CD8-positive, alpha-beta memory T cell (primary cell): ENCODE data around the gene RLN2. TPM values are rescaled to one million over a fixed set of nuclear protein-coding genes. Genes with fewer than 3 reads are reported as not detected.

Source experiments
- CTCF ChIA-PET: fragments of 350-600 bp; sonication (Branson Sonifier 250); formaldehyde crosslinking; loops from one replicate; lab custom pipeline; 2021; ENCODE audit warnings: antibody characterized with exemption; lab: Charles Lee
- POLR2A ChIA-PET: fragments of 350-600 bp; sonication (Branson Sonifier 250); formaldehyde crosslinking; loops from one replicate; lab custom pipeline; 2021; ENCODE audit warnings: antibody characterized with exemption; lab: Charles Lee
- DNase-seq, 5 donors: peaks; one replicate each; pipeline versions ENCODE4 v3.0.0 to v3.0.0-alpha.2; 2020 to 2022; ENCODE audit warnings: mixed read lengths in 1 of 5
- H3K27ac ChIP-seq: one replicate; pipeline ENCODE4 v1.7.0; 2013; ENCODE audit warnings: low read depth, mild to moderate bottlenecking, low read length, moderate library complexity
- H3K27me3 ChIP-seq: 2 replicates; pipeline ENCODE4 v1.7.0; 2013; ENCODE audit warnings: low read length, mild to moderate bottlenecking; ENCODE audit not compliant: insufficient read depth, poor library complexity, severe bottlenecking
- H3K36me3 ChIP-seq: 2 replicates; pipeline ENCODE4 v1.7.0; 2013; ENCODE audit warnings: mild to moderate bottlenecking, low read length, moderate library complexity; ENCODE audit not compliant: insufficient read depth
- H3K4me1 ChIP-seq: 2 replicates; pipeline ENCODE4 v1.7.0; 2013; ENCODE audit warnings: mild to moderate bottlenecking, low read length, moderate library complexity; ENCODE audit not compliant: insufficient read depth
- H3K4me3 ChIP-seq: 2 replicates; pipeline ENCODE4 v1.7.0; 2013; ENCODE audit warnings: mild to moderate bottlenecking, low read length
- H3K9me3 ChIP-seq: 2 replicates; pipeline ENCODE4 v1.7.0; 2013; ENCODE audit warnings: mild to moderate bottlenecking, low read length
- H3K27ac Mint-ChIP-seq, 8 donors: one replicate each; pipeline ENCODE4 v1.8.0; 2020 to 2021; ENCODE audit warnings: mixed read lengths in 8 of 8, mild to moderate bottlenecking in 6 of 8, inconsistent platforms in 3 of 8, moderate library complexity in 3 of 8
- H3K27me3 Mint-ChIP-seq, 2 donors: one replicate each; pipeline ENCODE4 v1.8.0; 2020 to 2021; ENCODE audit warnings: mixed read lengths in 2 of 2, mild to moderate bottlenecking in 1 of 2, moderate library complexity in 1 of 2
- H3K36me3 Mint-ChIP-seq, 3 donors: one replicate each; pipeline ENCODE4 v1.8.0; 2020 to 2021; ENCODE audit warnings: mixed read lengths in 3 of 3, inconsistent platforms in 1 of 3, mild to moderate bottlenecking in 1 of 3
- H3K4me1 Mint-ChIP-seq, 3 donors: one replicate each; pipeline ENCODE4 v1.8.0; 2020 to 2021; ENCODE audit warnings: mixed read lengths in 3 of 3, inconsistent platforms in 1 of 3, mild to moderate bottlenecking in 1 of 3
- H3K4me3 Mint-ChIP-seq, 7 donors: one replicate each; pipeline ENCODE4 v1.8.0; 2020 to 2021; ENCODE audit warnings: mixed read lengths in 7 of 7, mild to moderate bottlenecking in 6 of 7, moderate library complexity in 4 of 7, inconsistent platforms in 2 of 7
- H3K9me3 Mint-ChIP-seq, 5 donors: one replicate each; pipeline ENCODE4 v1.8.0; 2020 to 2022; ENCODE audit warnings: mixed read lengths in 5 of 5, mild to moderate bottlenecking in 3 of 5, moderate library complexity in 2 of 5, inconsistent platforms in 1 of 5
- polyA plus RNA-seq: library from polyadenylated mRNA; unstranded; fragments of 300-500 nt; fragmentation: Illumina TruSeq; gene quantifications from one replicate; pipeline ENCODE4 v1.2.3, GENCODE V29; 2021
- total RNA-seq, 2 experiments: library from RNA; stranded (reverse); gene quantifications; one replicate each; pipeline ENCODE4 v1.2.3, GENCODE V29; 2021

Gene RLN2
- total and polyA plus RNA-seq, 3 experiments from 2014 or later, result 1.9 to 8.8 (median 2.8) TPM

GRCh38 chr9:5305741-5306140 lies 1.2 kb upstream of the RLN2 start:
- POLR2A ChIA-PET, result no interaction called here
- H3K4me1 Mint-ChIP-seq, result peaks cover 36 to 41% (median 36%) of the 10 kb centered on the region in 3 donors
- Histone ChIP-seq H3K9me3 (no peaks in the 10 kb centered on the region), H3K27ac (no peak overlapping the region), H3K36me3 (no peaks in the 10 kb centered on the region), H3K27me3 (no peaks in the 10 kb centered on the region), H3K4me1 (peaks cover 22% of the 10 kb centered on the region), H3K4me3 (no peak overlapping the region)
- DNase-seq, result no peak
- H3K9me3 Mint-ChIP-seq, result no peaks in the 10 kb centered on the region
- peaks cover 0 to 12% of the 10 kb centered on the region in 2 donors for H3K27me3 Mint-ChIP-seq
- CTCF ChIA-PET, result interaction anchor here (0.6 kb wide), 1 partner anchor 71 kb away, joined by 3 read pairs; no protein-coding TSS in a partner anchor
- H3K27ac Mint-ChIP-seq, result no peak overlapping the region
- H3K36me3 Mint-ChIP-seq, result peaks cover 0 to 4% (median 0%) of the 10 kb centered on the region in 3 donors
- H3K4me3 Mint-ChIP-seq, result peak overlapping the region in 1 of 7 donors; percentile 68

- peak in 2 of 5 donors; percentile 38 to 48 for DNase-seq
- H3K9me3 Mint-ChIP-seq, result peaks cover 0 to 3% (median 2%) of the 10 kb centered on the region in 5 donors
Observed at GRCh38 chr9:5301544-5301943, 3.0 kb downstream of the RLN2 start.

GRCh38 chr9:5292141-5292540 lies 12.4 kb downstream of the RLN2 start:
- ChIA-PET CTCF (no interaction called here), POLR2A (no interaction called here)
- Mint-ChIP-seq H3K36me3 (peaks cover 8 to 58% (median 9%) of the 10 kb centered on the region in 3 donors), H3K4me1 (no peaks in the 10 kb centered on the region), H3K27ac (no peak overlapping the region), H3K27me3 (peaks cover 8 to 12% of the 10 kb centered on the region in 2 donors), H3K9me3 (peaks cover 8 to 33% (median 21%) of the 10 kb centered on the region in 5 donors), H3K4me3 (no peak overlapping the region)
- Histone ChIP-seq H3K27me3 (no peaks in the 10 kb centered on the region), H3K36me3 (no peaks in the 10 kb centered on the region), H3K9me3 (no peaks in the 10 kb centered on the region), H3K4me1 (no peaks in the 10 kb centered on the region), H3K27ac (no peak overlapping the region), H3K4me3 (no peak overlapping the region)
- DNase-seq, result no peak

More at GRCh38 chr9:5301544-5301943, 3.0 kb downstream of the RLN2 start:
- CTCF ChIA-PET, result interaction anchor here (1.6 kb wide), 1 partner anchor 115 kb away, joined by 3 read pairs; no protein-coding TSS in a partner anchor
- H3K9me3 ChIP-seq, result no peaks in the 10 kb centered on the region
- Mint-ChIP-seq H3K36me3 (peaks cover 7 to 23% (median 9%) of the 10 kb centered on the region in 3 donors), H3K27me3 (peaks cover 0 to 2% of the 10 kb centered on the region in 2 donors), H3K4me1 (peaks cover 28 to 33% (median 31%) of the 10 kb centered on the region in 3 donors), H3K4me3 (peak overlapping the region; percentile 33 to 83 (median 60)), H3K27ac (peak overlapping the region in 7 of 8 donors; percentile 15 to 81 (median 47))
- no peak overlapping the region for H3K4me3 ChIP-seq
- POLR2A ChIA-PET, result no interaction called here
- H3K4me1 ChIP-seq, result peaks cover 25% of the 10 kb centered on the region
- no peak overlapping the region for H3K27ac ChIP-seq
- no peaks in the 10 kb centered on the region for H3K36me3 ChIP-seq
- H3K27me3 ChIP-seq, result no peaks in the 10 kb centered on the region

GRCh38 chr9:5288591-5288990 lies 15.9 kb downstream of the RLN2 start:
- peaks cover 1 to 33% (median 4%) of the 10 kb centered on the region in 3 donors for H3K36me3 Mint-ChIP-seq
- H3K36me3 ChIP-seq, result no peaks in the 10 kb centered on the region
- POLR2A ChIA-PET, result no interaction called here
- H3K4me1 Mint-ChIP-seq, result peaks cover 0 to 2% (median 0%) of the 10 kb centered on the region in 3 donors
- no peaks in the 10 kb centered on the region for H3K9me3 ChIP-seq
- H3K27ac ChIP-seq, result no peak overlapping the region
- DNase-seq, result no peak
- H3K4me1 ChIP-seq, result no peaks in the 10 kb centered on the region
- H3K27me3 Mint-ChIP-seq, result peaks cover 8 to 10% of the 10 kb centered on the region in 2 donors
- H3K4me3 ChIP-seq, result no peak overlapping the region
- no peak overlapping the region for H3K27ac Mint-ChIP-seq
- CTCF ChIA-PET, result no interaction called here
- no peak overlapping the region for H3K4me3 Mint-ChIP-seq
- no peaks in the 10 kb centered on the region for H3K27me3 ChIP-seq
- H3K9me3 Mint-ChIP-seq, result peaks cover 2 to 18% (median 8%) of the 10 kb centered on the region in 5 donors

- ChIA-PET CTCF (no interaction called here), POLR2A (no interaction called here)
- H3K27me3 Mint-ChIP-seq, result peaks cover 8 to 10% of the 10 kb centered on the region in 2 donors
Observed at GRCh38 chr9:5286262-5286661, 18.3 kb downstream of the RLN2 start.

GRCh38 chr9:5278486-5278885 lies 26.0 kb downstream of the RLN2 start:
- no peaks in the 10 kb centered on the region for H3K27me3 ChIP-seq
- Mint-ChIP-seq H3K4me3 (no peak overlapping the region), H3K4me1 (no peaks in the 10 kb centered on the region), H3K9me3 (no peaks in the 10 kb centered on the region), H3K27me3 (peaks cover 0 to 5% of the 10 kb centered on the region in 2 donors), H3K27ac (no peak overlapping the region), H3K36me3 (peaks cover 0 to 19% (median 0%) of the 10 kb centered on the region in 3 donors)
- H3K36me3 ChIP-seq, result no peaks in the 10 kb centered on the region
- no peak overlapping the region for H3K4me3 ChIP-seq
- POLR2A ChIA-PET, result no interaction called here
- CTCF ChIA-PET, result no interaction called here
- H3K27ac ChIP-seq, result no peak overlapping the region
- DNase-seq, result no peak
- H3K4me1 ChIP-seq, result no peaks in the 10 kb centered on the region
- H3K9me3 ChIP-seq, result no peaks in the 10 kb centered on the region

More at GRCh38 chr9:5286262-5286661, 18.3 kb downstream of the RLN2 start:
- DNase-seq, result no peak
- no peak overlapping the region for H3K4me3 ChIP-seq
- no peaks in the 10 kb centered on the region for H3K9me3 ChIP-seq
- peaks cover 2 to 18% (median 8%) of the 10 kb centered on the region in 5 donors for H3K9me3 Mint-ChIP-seq
- no peaks in the 10 kb centered on the region for H3K36me3 ChIP-seq
- H3K36me3 Mint-ChIP-seq, result peaks cover 0 to 24% (median 0%) of the 10 kb centered on the region in 3 donors
- no peak overlapping the region for H3K4me3 Mint-ChIP-seq
- H3K27ac ChIP-seq, result no peak overlapping the region
- no peak overlapping the region for H3K27ac Mint-ChIP-seq
- H3K4me1 Mint-ChIP-seq, result peaks cover 0 to 2% (median 0%) of the 10 kb centered on the region in 3 donors
- H3K27me3 ChIP-seq, result no peaks in the 10 kb centered on the region
- H3K4me1 ChIP-seq, result no peaks in the 10 kb centered on the region

GRCh38 chr9:5274770-5275169 lies 29.7 kb downstream of the RLN2 start:
- Mint-ChIP-seq H3K4me3 (no peak overlapping the region), H3K4me1 (no peaks in the 10 kb centered on the region), H3K27ac (no peak overlapping the region), H3K9me3 (no peaks in the 10 kb centered on the region), H3K36me3 (peaks cover 0 to 14% (median 0%) of the 10 kb centered on the region in 3 donors), H3K27me3 (peaks cover 5 to 11% of the 10 kb centered on the region in 2 donors)
- Histone ChIP-seq H3K36me3 (no peaks in the 10 kb centered on the region), H3K27ac (no peak overlapping the region), H3K4me3 (no peak overlapping the region), H3K4me1 (no peaks in the 10 kb centered on the region), H3K9me3 (no peaks in the 10 kb centered on the region), H3K27me3 (no peaks in the 10 kb centered on the region)
- POLR2A ChIA-PET, result no interaction called here
- CTCF ChIA-PET, result no interaction called here
- no peak for DNase-seq

- no peaks in the 10 kb centered on the region for H3K36me3 ChIP-seq
- Mint-ChIP-seq H3K9me3 (no peaks in the 10 kb centered on the region), H3K27ac (no peak overlapping the region), H3K4me3 (no peak overlapping the region), H3K36me3 (peaks cover 0 to 11% (median 4%) of the 10 kb centered on the region in 3 donors), H3K4me1 (peaks cover 6 to 9% (median 8%) of the 10 kb centered on the region in 3 donors), H3K27me3 (peaks cover 0 to 11% of the 10 kb centered on the region in 2 donors)
- no peak overlapping the region for H3K27ac ChIP-seq
- no peaks in the 10 kb centered on the region for H3K27me3 ChIP-seq
- H3K9me3 ChIP-seq, result no peaks in the 10 kb centered on the region
- no peak for DNase-seq
- ChIA-PET POLR2A (no interaction called here), CTCF (interaction anchor here (1.4 kb wide), 1 partner anchor 37 kb away, joined by 3 read pairs; no protein-coding TSS in a partner anchor)
- no peaks in the 10 kb centered on the region for H3K4me1 ChIP-seq
- H3K4me3 ChIP-seq, result no peak overlapping the region
Observed at GRCh38 chr9:5269249-5269715, 35.2 kb downstream of the RLN2 start.
